Measurements from ENCODE around the gene SEZ6L. TPM values are rescaled to one million over a fixed set of nuclear protein-coding genes. Genes with fewer than 3 reads are reported as not detected.

The SEZ6L gene
- total and polyA plus RNA-seq, 10 of the 15 experiments (the other 5 are each of a cell fraction or from before 2014, with no cell fraction given): not detected

GRCh38 chr22:26321469-26321913 lies 152.2 kb downstream of the SEZ6L start:
- H2AFZ ChIP-seq (ENCODE audit: control insufficient read depth, low read depth, low read length): no peak overlapping the region
- POLR2A ChIA-PET: no interaction called here
- H3K4me1 ChIP-seq (ENCODE audit: control insufficient read depth, insufficient read depth, low read length): no peaks in the 10 kb centered on the region
- H3K36me3 ChIP-seq (ENCODE audit: control insufficient read depth in 2 of 2, insufficient read depth in 2 of 2, low read length in 1 of 2): no peaks in the 10 kb centered on the region
- H3K4me2 ChIP-seq (ENCODE audit: control insufficient read depth, insufficient read depth): no peak overlapping the region
- in situ Hi-C loops (cut with MboI): no loop called here
- no peak overlapping the region for H3K9ac ChIP-seq (ENCODE audit: control insufficient read depth, insufficient read depth, low read length)
- ATAC-seq: no peak
- FAIRE-seq: no peak
- WGBS (ENCODE audit: insufficient coverage, insufficient replicate concordance, low lambda C conversion rate, missing lambda C conversion rate): 22% methylated on average over 12 of the region's 12 CpGs
- H3K4me3 ChIP-seq: no peak overlapping the region
- no peaks in the 10 kb centered on the region for H3K79me2 ChIP-seq (ENCODE audit: control insufficient read depth, insufficient read depth, low read length)
- no peak for TF ChIP-seq FOS (IDR thresholded peaks at IDR 0.05; ENCODE audit: borderline replicate concordance, extremely low read depth, insufficient read length)
- no peak for TF ChIP-seq USF1 (IDR thresholded peaks at IDR 0.05; ENCODE audit: borderline replicate concordance, extremely low read length, insufficient read depth, low read depth, low read length)
- TF ChIP-seq ZBTB11 (CRISPR knock-in tag; IDR thresholded peaks at IDR 0.05): no peak
- TF ChIP-seq ATF2 (IDR thresholded peaks at IDR 0.05; ENCODE audit: low read length): no peak
- no peak for TF ChIP-seq CBFB (IDR thresholded peaks at IDR 0.05; ENCODE audit: low read depth)
- TF ChIP-seq TBL1XR1 (IDR thresholded peaks at IDR 0.05; ENCODE audit: low read depth, low read length): no peak
- TF ChIP-seq BACH1 (IDR thresholded peaks at IDR 0.05; ENCODE audit: borderline replicate concordance): no peak
- TF ChIP-seq ESRRA (IDR thresholded peaks at IDR 0.05; ENCODE audit: low read length): no peak
- intact Hi-C loops (cut with micrococcal nuclease; ENCODE audit: unreplicated experiment): no loop called here
- RAD21 ChIA-PET (ENCODE audit: unreplicated experiment): no interaction called here
- no peak overlapping the region for H3K27ac ChIP-seq (ENCODE audit: control insufficient read depth, insufficient read depth)
- H4K20me1 ChIP-seq (ENCODE audit: control insufficient read depth, insufficient read depth): no peaks in the 10 kb centered on the region
- DNase-seq (ENCODE audit: low read depth, low spot score): no peak
- peaks cover 2% of the 10 kb centered on the region in 2 experiments; a peak in 3 of 4 replicates for H3K27me3 ChIP-seq (replicated peaks in 1 of 2; ENCODE audit: control insufficient read depth in 2 of 2, insufficient read depth in 2 of 2, low read length in 1 of 2)
- H3K9me3 ChIP-seq (replicated peaks; ENCODE audit: control insufficient read depth, insufficient read depth, low read length): no peaks in the 10 kb centered on the region
- CTCF ChIA-PET: interaction anchor here (0.8 to 2.2 kb wide), 4 partner anchors 10 to 426 kb away, joined by 3 to 19 read pairs (median 4); no protein-coding TSS in a partner anchor
- SMC1A ChIA-PET (ENCODE audit: uncharacterized antibody, unreplicated experiment): interaction anchor here (1.0 kb wide), 1 partner anchor 9 kb away, joined by 3 read pairs; no protein-coding TSS in a partner anchor
- no TSS peak for BruUV-seq (replicated peaks)
